Measurements from ENCODE around the gene C10orf120.

C10orf120 gene

GRCh38 chr10:122703483-122704448, 4.1 kb upstream of the C10orf120 start:
- peak; percentile 6 for DNase-seq (ENCODE audit: low spot score)

- no peak for DNase-seq (ENCODE audit: low spot score)
Observed at GRCh38 chr10:122702275-122702674, 2.6 kb upstream of the C10orf120 start.

GRCh38 chr10:122701652-122702051, 2.0 kb upstream of the C10orf120 start:
- DNase-seq (ENCODE audit: low spot score): no peak

GRCh38 chr10:122696687-122697086, 3.0 kb downstream of the C10orf120 start:
- DNase-seq (ENCODE audit: low spot score): no peak

GRCh38 chr10:122692744-122693143, 6.9 kb downstream of the C10orf120 start:
- no peak for DNase-seq (ENCODE audit: low spot score)

GRCh38 chr10:122689146-122689820, 10.4 kb downstream of the C10orf120 start:
- no peak for DNase-seq (ENCODE audit: low spot score)

GRCh38 chr10:122688293-122688989, 11.2 kb downstream of the C10orf120 start:
- no peak for DNase-seq (ENCODE audit: low spot score)

GRCh38 chr10:122682522-122682921, 17.1 kb downstream of the C10orf120 start:
- DNase-seq (ENCODE audit: low spot score): no peak

- no peak for DNase-seq (ENCODE audit: low spot score)
Observed at GRCh38 chr10:122678266-122678665, 21.4 kb downstream of the C10orf120 start.

GRCh38 chr10:122675278-122675677, 24.4 kb downstream of the C10orf120 start:
- DNase-seq (ENCODE audit: low spot score): no peak

- no peak for DNase-seq (ENCODE audit: low spot score)
Observed at GRCh38 chr10:122674781-122675180, 24.9 kb downstream of the C10orf120 start.

GRCh38 chr10:122673731-122674130, 25.9 kb downstream of the C10orf120 start:
- no peak for DNase-seq (ENCODE audit: low spot score)

- DNase-seq (ENCODE audit: low spot score): no peak
Observed at GRCh38 chr10:122673269-122673668, 26.4 kb downstream of the C10orf120 start.

- no peak for DNase-seq (ENCODE audit: low spot score)
Observed at GRCh38 chr10:122672655-122673054, 27.0 kb downstream of the C10orf120 start.

- DNase-seq (ENCODE audit: low spot score): no peak
Observed at GRCh38 chr10:122671355-122671754, 28.3 kb downstream of the C10orf120 start.

GRCh38 chr10:122669842-122670241, 29.8 kb downstream of the C10orf120 start:
- no peak for DNase-seq (ENCODE audit: low spot score)

GRCh38 chr10:122669045-122669444, 30.6 kb downstream of the C10orf120 start:
- DNase-seq (ENCODE audit: low spot score): no peak

GRCh38 chr10:122665946-122666345, 33.7 kb downstream of the C10orf120 start:
- no peak for DNase-seq (ENCODE audit: low spot score)

GRCh38 chr10:122665329-122665860, 34.3 kb downstream of the C10orf120 start:
- DNase-seq (ENCODE audit: low spot score): no peak

GRCh38 chr10:122664501-122664900, 35.1 kb downstream of the C10orf120 start:
- no peak for DNase-seq (ENCODE audit: low spot score)

GRCh38 chr10:122663516-122664130, 36.0 kb downstream of the C10orf120 start:
- DNase-seq (ENCODE audit: low spot score): no peak

- no peak for DNase-seq (ENCODE audit: low spot score)
Observed at GRCh38 chr10:122662231-122662630, 37.4 kb downstream of the C10orf120 start.
